Measurements from ENCODE around the gene TMEM163.

Gene TMEM163

DNA sequence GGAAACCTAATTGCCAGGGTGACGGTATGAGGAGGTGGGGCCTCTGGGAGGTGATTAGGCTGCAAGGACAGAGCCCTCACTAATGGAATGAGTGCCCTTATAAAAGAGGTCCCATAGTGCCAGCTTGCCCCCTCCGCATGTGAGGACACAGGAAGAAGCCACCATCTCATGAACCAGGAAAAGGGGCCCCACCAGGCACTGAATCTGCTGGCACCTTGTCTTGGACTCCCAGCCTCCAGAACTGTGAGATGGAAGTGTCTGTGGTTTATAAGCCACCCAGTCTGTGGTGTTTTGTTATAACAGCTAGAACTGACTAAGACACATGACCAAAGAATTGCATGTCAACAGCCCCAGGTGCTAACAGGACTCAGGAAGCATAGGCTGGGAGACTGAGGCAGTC is 250.6 kb downstream of the TMEM163 start:
- DNase-seq (ENCODE audit: insufficient read length, low spot score), result no peak
- TF ChIP-seq POU2F2 (IDR thresholded peaks at IDR 0.05; ENCODE audit: low read depth, low read length) (no peak), POLR2A (IDR thresholded peaks at IDR 0.05; ENCODE audit: low read depth, low read length) (no peak), TAF1 (IDR thresholded peaks at IDR 0.05; ENCODE audit: low read depth, low read length) (no peak), PAX5 (IDR thresholded peaks at IDR 0.05; ENCODE audit: insufficient read depth, low read length, severe bottlenecking) (no peak), POLR2AphosphoS5 (IDR thresholded peaks at IDR 0.05; ENCODE audit: low read depth, low read length) (no peak), SPI1 (IDR thresholded peaks at IDR 0.05; ENCODE audit: low read depth, low read length) (no peak)
- no peak for FAIRE-seq

DNA sequence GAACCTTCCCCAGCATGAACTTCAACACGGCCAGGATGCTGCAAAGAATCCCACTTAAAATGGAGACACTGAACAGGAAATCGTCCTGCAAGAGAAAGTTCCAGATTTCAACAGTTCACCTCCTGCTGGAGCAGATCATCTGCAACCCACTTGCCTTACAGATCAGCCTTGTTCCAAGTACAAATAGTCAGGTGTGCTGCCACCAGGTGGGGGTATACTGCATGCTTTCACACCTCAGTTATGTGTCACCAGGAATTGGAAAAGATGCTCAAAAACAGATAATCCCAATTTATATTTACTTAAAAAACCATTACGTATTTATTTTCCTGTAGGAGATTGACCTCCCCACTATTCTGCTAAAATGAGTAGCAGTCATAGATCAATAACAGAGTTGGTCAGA is 252.7 kb downstream of the TMEM163 start:
- TF ChIP-seq SPI1 (IDR thresholded peaks at IDR 0.05; ENCODE audit: low read depth, low read length), result no peak
- TF ChIP-seq POLR2AphosphoS5 (IDR thresholded peaks at IDR 0.05; ENCODE audit: low read depth, low read length), result no peak
- TF ChIP-seq POU2F2 (IDR thresholded peaks at IDR 0.05; ENCODE audit: low read depth, low read length), result no peak
- TF ChIP-seq POLR2A (IDR thresholded peaks at IDR 0.05; ENCODE audit: low read depth, low read length), result no peak
- TF ChIP-seq PAX5 (IDR thresholded peaks at IDR 0.05; ENCODE audit: insufficient read depth, low read length, severe bottlenecking), result no peak
- TF ChIP-seq TAF1 (IDR thresholded peaks at IDR 0.05; ENCODE audit: low read depth, low read length), result no peak
- no peak for DNase-seq (ENCODE audit: insufficient read length, low spot score)
- FAIRE-seq, result peak; percentile 84

DNA sequence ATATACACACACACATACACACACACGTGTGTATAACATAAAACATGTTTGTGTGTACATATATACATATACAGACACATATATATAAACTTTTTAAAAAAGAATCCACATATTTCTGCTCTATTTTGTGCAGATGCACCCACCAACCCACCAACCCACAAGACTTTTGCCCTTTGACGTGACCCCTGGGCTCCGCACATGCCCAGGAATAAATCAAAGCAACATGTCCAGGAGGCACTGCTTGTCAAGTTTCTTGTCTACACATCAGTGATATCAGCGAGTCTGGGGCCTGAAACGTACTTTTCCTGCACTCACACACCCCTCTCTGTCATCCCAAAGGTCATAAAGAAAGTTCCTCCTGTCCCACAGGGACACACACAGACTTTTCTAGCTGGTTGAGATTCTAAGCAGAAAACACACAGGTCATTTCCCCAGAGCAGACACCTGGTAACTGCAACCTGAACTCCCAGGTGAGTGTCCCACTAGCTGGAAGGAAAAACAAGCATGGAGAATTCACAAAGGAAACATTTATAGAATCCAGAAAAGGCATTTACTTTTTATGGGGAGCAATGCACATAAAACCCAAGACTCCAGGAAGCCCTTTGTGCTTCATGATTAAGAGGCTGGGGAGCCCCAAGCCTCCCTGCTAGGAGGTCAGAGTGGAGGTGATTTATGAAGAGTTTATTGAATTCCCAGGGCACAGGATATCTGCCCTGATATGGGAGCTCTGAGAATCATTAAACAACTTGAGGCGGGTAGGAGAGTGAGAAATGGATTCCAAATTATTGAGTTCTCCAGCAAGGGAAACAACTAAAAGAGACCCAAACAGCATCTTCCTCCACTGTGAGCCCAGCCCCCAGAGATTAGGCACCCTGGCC is 253.3 kb downstream of the TMEM163 start:
- DNase-seq (ENCODE audit: insufficient read length, low spot score) (no peak), FAIRE-seq (no peak)
- TF ChIP-seq TAF1 (IDR thresholded peaks at IDR 0.05; ENCODE audit: low read depth, low read length), result no peak
- TF ChIP-seq PAX5 (IDR thresholded peaks at IDR 0.05; ENCODE audit: insufficient read depth, low read length, severe bottlenecking), result no peak
- TF ChIP-seq SPI1 (IDR thresholded peaks at IDR 0.05; ENCODE audit: low read depth, low read length), result no peak
- TF ChIP-seq POU2F2 (IDR thresholded peaks at IDR 0.05; ENCODE audit: low read depth, low read length), result no peak

DNA sequence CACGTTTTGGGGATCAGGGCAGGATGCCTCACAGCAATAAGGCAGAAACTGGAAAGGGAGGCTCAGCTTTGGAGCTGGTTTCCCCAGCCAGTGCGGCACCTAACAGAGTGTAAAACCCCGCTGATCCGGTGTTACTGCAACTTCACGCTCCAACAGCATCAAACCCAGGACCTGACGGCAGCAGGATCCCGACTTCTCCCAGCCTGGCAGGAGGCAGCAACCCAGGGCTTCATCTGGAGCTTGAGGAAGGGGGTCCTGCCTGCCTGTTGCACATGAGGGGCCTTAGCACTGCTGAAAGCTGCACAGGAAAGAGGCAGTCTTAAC is 255.1 kb downstream of the TMEM163 start:
- DNase-seq (ENCODE audit: insufficient read length, low spot score) (no peak), FAIRE-seq (no peak)
- no peak for TF ChIP-seq POLR2A (IDR thresholded peaks at IDR 0.05; ENCODE audit: low read depth, low read length)
- TF ChIP-seq TAF1 (IDR thresholded peaks at IDR 0.05; ENCODE audit: low read depth, low read length), result no peak
- no peak for TF ChIP-seq PAX5 (IDR thresholded peaks at IDR 0.05; ENCODE audit: insufficient read depth, low read length, severe bottlenecking)
- TF ChIP-seq SPI1 (IDR thresholded peaks at IDR 0.05; ENCODE audit: low read depth, low read length), result no peak
- no peak for TF ChIP-seq POU2F2 (IDR thresholded peaks at IDR 0.05; ENCODE audit: low read depth, low read length)
- TF ChIP-seq POLR2AphosphoS5 (IDR thresholded peaks at IDR 0.05; ENCODE audit: low read depth, low read length), result no peak

DNA sequence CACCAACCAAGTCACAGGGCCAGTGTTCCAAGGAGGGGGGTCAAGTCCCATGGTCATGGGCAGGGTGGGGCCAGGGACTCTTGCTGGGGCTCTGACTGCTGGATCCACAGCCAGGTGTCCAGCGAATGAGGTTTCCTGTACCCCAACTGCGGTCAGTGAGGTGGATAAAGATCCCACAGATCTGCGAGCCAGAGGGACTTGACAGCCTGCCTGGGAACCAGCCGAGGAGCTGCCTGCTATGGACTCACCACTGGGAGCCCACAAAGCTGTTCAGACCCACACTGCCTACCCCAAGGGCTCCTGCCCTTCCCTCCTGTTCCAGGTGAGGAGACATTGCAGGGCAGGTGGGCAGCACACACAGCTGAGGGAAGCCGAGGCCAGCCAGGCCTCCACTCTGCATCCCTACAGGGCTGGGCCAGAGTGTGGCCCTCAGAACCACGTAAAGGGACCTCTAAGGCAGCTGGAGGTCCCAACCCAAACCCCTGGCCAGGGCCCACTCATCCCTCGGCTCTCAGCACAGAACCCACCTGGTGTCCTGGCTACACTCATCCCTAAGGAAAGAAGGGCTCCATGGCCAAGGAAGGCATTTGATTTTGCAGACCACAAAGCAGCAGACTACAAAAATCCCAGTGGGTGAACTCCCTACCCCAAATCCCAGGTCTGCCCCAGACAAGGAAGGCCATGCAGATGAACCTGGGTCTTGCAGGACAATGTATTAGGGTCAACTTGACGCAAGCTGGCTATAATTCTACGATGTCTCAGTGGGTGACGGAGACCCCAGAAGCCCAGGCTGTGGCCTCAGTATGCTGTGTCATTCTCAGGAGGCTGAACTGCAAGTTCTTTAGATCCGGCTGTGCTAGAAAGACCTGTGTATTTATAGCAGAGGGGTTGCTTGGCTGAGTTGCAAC is 255.8 kb downstream of the TMEM163 start:
- DNase-seq (ENCODE audit: insufficient read length, low spot score) (no peak), FAIRE-seq (no peak)
- TF ChIP-seq POLR2A (IDR thresholded peaks at IDR 0.05; ENCODE audit: low read depth, low read length) (no peak), PAX5 (IDR thresholded peaks at IDR 0.05; ENCODE audit: insufficient read depth, low read length, severe bottlenecking) (no peak), POU2F2 (IDR thresholded peaks at IDR 0.05; ENCODE audit: low read depth, low read length) (no peak), SPI1 (IDR thresholded peaks at IDR 0.05; ENCODE audit: low read depth, low read length) (no peak), POLR2AphosphoS5 (IDR thresholded peaks at IDR 0.05; ENCODE audit: low read depth, low read length) (no peak), TAF1 (IDR thresholded peaks at IDR 0.05; ENCODE audit: low read depth, low read length) (no peak)

DNA sequence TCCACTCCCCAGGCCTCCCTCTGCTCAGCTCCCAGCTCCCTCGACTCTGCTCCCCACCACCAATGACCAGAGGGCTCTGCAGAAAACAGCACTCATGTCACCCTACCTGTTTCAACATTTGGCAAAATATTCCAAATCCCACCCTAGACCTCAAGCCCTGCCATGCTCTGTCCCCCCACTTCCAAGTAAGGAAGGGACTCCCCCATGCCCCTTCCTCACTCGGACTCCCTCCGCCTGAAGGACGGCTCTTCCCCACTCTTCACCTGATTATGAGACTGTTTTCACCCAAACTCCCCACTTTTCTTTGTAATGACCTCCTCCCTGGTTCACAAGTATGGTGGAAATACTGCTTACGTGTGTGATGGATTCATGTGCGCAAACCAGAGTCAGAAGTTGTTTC is 256.5 kb downstream of the TMEM163 start:
- DNase-seq (ENCODE audit: insufficient read length, low spot score) (no peak), FAIRE-seq (no peak)

DNA sequence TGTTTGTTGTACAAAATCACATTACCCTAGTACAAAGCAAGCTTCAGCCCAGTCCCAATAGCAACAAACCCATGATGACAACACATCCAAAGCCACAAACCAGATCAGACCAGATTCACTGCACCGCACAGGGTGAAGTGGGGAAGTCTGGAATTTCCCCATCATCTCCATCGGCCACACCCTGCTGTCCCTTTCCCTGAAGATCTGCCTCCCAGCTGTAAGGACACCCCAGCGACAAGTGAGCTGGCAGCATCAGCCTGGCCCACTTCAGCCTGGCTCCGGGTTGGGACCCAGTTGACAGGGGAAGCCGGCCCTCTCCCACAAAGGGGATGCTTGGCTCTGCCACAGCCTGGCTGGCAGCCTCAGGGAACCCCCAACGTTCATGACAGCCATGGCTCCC is 257.3 kb downstream of the TMEM163 start:
- FAIRE-seq (no peak), DNase-seq (ENCODE audit: insufficient read length, low spot score) (no peak)
- TF ChIP-seq PAX5 (IDR thresholded peaks at IDR 0.05; ENCODE audit: insufficient read depth, low read length, severe bottlenecking), result no peak
- TF ChIP-seq SPI1 (IDR thresholded peaks at IDR 0.05; ENCODE audit: low read depth, low read length), result no peak
- TF ChIP-seq POLR2AphosphoS5 (IDR thresholded peaks at IDR 0.05; ENCODE audit: low read depth, low read length), result no peak
- TF ChIP-seq TAF1 (IDR thresholded peaks at IDR 0.05; ENCODE audit: low read depth, low read length), result no peak
- TF ChIP-seq POU2F2 (IDR thresholded peaks at IDR 0.05; ENCODE audit: low read depth, low read length), result no peak
- TF ChIP-seq POLR2A (IDR thresholded peaks at IDR 0.05; ENCODE audit: low read depth, low read length), result no peak

More for the DNA sequence above, 256.5 kb downstream of the TMEM163 start:
- TF ChIP-seq POU2F2 (IDR thresholded peaks at IDR 0.05; ENCODE audit: low read depth, low read length) (no peak), PAX5 (IDR thresholded peaks at IDR 0.05; ENCODE audit: insufficient read depth, low read length, severe bottlenecking) (no peak), SPI1 (IDR thresholded peaks at IDR 0.05; ENCODE audit: low read depth, low read length) (no peak), POLR2AphosphoS5 (IDR thresholded peaks at IDR 0.05; ENCODE audit: low read depth, low read length) (no peak), TAF1 (IDR thresholded peaks at IDR 0.05; ENCODE audit: low read depth, low read length) (no peak), POLR2A (IDR thresholded peaks at IDR 0.05; ENCODE audit: low read depth, low read length) (no peak)

DNA sequence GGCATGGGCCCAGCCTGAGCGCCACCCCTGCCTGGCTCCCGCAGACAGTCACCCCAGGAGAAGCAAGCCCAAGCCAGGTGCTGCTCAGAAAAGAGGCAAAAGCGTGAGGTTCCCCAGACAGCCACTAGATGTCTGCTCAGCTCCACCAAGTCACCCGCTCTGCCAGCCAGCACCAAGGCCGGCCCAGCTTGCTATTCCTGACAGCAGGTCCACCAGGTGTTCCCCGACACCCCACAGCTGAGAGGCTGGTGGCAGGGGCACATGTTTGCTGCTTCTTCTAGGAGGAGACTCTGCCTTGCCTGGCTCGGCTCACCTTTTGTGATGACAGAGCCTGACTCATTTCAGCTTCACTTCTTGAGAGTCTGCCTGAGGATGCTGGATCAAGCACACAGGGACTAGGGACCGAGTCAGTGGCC is 258.2 kb downstream of the TMEM163 start:
- FAIRE-seq (peak; percentile 94), DNase-seq (ENCODE audit: insufficient read length, low spot score) (peak; percentile 77)
- no peak for TF ChIP-seq SPI1 (IDR thresholded peaks at IDR 0.05; ENCODE audit: low read depth, low read length)
- no peak for TF ChIP-seq POLR2A (IDR thresholded peaks at IDR 0.05; ENCODE audit: low read depth, low read length)
- no peak for TF ChIP-seq POU2F2 (IDR thresholded peaks at IDR 0.05; ENCODE audit: low read depth, low read length)
- no peak for TF ChIP-seq PAX5 (IDR thresholded peaks at IDR 0.05; ENCODE audit: insufficient read depth, low read length, severe bottlenecking)
- TF ChIP-seq TAF1 (IDR thresholded peaks at IDR 0.05; ENCODE audit: low read depth, low read length), result no peak
- TF ChIP-seq POLR2AphosphoS5 (IDR thresholded peaks at IDR 0.05; ENCODE audit: low read depth, low read length), result no peak
